Liver (tissue), 9 donors: Measurements from ENCODE around the gene ARHGEF5. TPM values are rescaled to one million over a fixed set of nuclear protein-coding genes. Genes with fewer than 3 reads are reported as not detected.

Experiments used
- DNase-seq: peaks from one replicate; pipeline ENCODE4 v3.0.0-alpha.2; 2017; ENCODE audit warnings: low spot score
- H3K27ac ChIP-seq, 2 donors: one replicate each; pipeline ENCODE4 v1.7.0; 2013; ENCODE audit warnings: inconsistent platforms in 2 of 2, low read length in 2 of 2, control low read depth in 1 of 2, low read depth in 1 of 2, mild to moderate bottlenecking in 1 of 2
- H3K27me3 ChIP-seq, 4 donors: one replicate each; pipeline versions ENCODE4 v1.6.1 to v1.7.0; 2013; ENCODE audit warnings: low read length in 3 of 4, inconsistent platforms in 1 of 4, mild to moderate bottlenecking in 1 of 4, moderate library complexity in 1 of 4; ENCODE audit not compliant: control insufficient read depth in 4 of 4, insufficient read depth in 4 of 4
- H3K36me3 ChIP-seq, 4 donors: one replicate each; pipeline versions ENCODE4 v1.6.1 to v1.7.0; 2013; ENCODE audit warnings: low read length in 3 of 4, mild to moderate bottlenecking in 3 of 4, low read depth in 1 of 4, moderate library complexity in 1 of 4; ENCODE audit not compliant: control insufficient read depth in 4 of 4, insufficient read depth in 3 of 4
- H3K4me1 ChIP-seq, 4 donors: one replicate each; pipeline versions ENCODE4 v1.6.1 to v1.7.0; 2013; ENCODE audit warnings: low read length in 3 of 4, mild to moderate bottlenecking in 3 of 4, moderate library complexity in 1 of 4; ENCODE audit not compliant: control insufficient read depth in 4 of 4, insufficient read depth in 4 of 4
- H3K4me3 ChIP-seq, 3 donors: one replicate each; pipeline versions ENCODE4 v1.6.1 to v1.7.0; 2013; ENCODE audit warnings: low read length in 3 of 3, control low read depth in 1 of 3, low read depth in 1 of 3, mild to moderate bottlenecking in 1 of 3
- H3K9ac ChIP-seq, 2 donors: one replicate each; pipeline ENCODE4 v1.7.0; 2013; ENCODE audit warnings: low read length in 2 of 2, mild to moderate bottlenecking in 2 of 2, moderate library complexity in 2 of 2, control low read depth in 1 of 2, low read depth in 1 of 2
- H3K9me3 ChIP-seq, 4 donors: one replicate each; pipeline versions ENCODE4 v1.6.1 to v1.7.0; 2013; ENCODE audit warnings: low read length in 3 of 4; ENCODE audit not compliant: control insufficient read depth in 4 of 4
- EGR1 ChIP-seq, 2 donors: IDR thresholded peaks; 2 replicates each; pipeline ENCODE4 v1.6.1; 2016 to 2018; ENCODE audit warnings: antibody characterized with exemption in 2 of 2, low read depth in 2 of 2
- FOXA1 ChIP-seq: IDR thresholded peaks from 2 replicates; pipeline ENCODE4 v1.6.1; 2016; ENCODE audit warnings: antibody characterized with exemption
- GABPA ChIP-seq, 2 donors: IDR thresholded peaks in 1 of 2; conservative IDR thresholded peaks in 1 of 2; 2 replicates each; pipeline ENCODE4 v1.6.1; 2016; ENCODE audit warnings: antibody characterized with exemption in 2 of 2, mild to moderate bottlenecking in 1 of 2, moderate library complexity in 1 of 2
- HNF4A ChIP-seq, 2 donors: conservative IDR thresholded peaks; 2 replicates each; pipeline ENCODE4 v1.6.1; 2016; ENCODE audit warnings: antibody characterized with exemption in 2 of 2, mild to moderate bottlenecking in 2 of 2
- HNF4G ChIP-seq: IDR thresholded peaks from 2 replicates; pipeline ENCODE4 v1.6.1; 2016; ENCODE audit warnings: antibody characterized with exemption
- JUND ChIP-seq, 2 donors: IDR thresholded peaks; 2 replicates each; pipeline ENCODE4 v1.6.1; 2016; ENCODE audit warnings: antibody characterized with exemption in 2 of 2
- NR2F2 ChIP-seq: IDR thresholded peaks from 2 replicates; pipeline ENCODE4 v1.6.1; 2016; ENCODE audit warnings: antibody characterized with exemption
- RAD21 ChIP-seq, 2 donors: IDR thresholded peaks; 2 replicates each; pipeline ENCODE4 v1.6.1; 2016; ENCODE audit warnings: antibody characterized with exemption in 2 of 2, mild to moderate bottlenecking in 2 of 2
- RXRA ChIP-seq, 2 donors: IDR thresholded peaks; 2 replicates each; pipeline ENCODE4 v1.6.1; 2017 to 2018; ENCODE audit warnings: antibody characterized with exemption in 2 of 2, mild to moderate bottlenecking in 1 of 2
- TAF1 ChIP-seq: conservative IDR thresholded peaks from 2 replicates; pipeline ENCODE4 v1.6.1; 2016; ENCODE audit warnings: antibody characterized with exemption, mild to moderate bottlenecking
- YY1 ChIP-seq: IDR thresholded peaks from 2 replicates; pipeline ENCODE4 v1.6.1; 2016; ENCODE audit warnings: antibody characterized with exemption, mild to moderate bottlenecking
- WGBS: extraction: QIAGEN DNeasy Blood & Tissue Kit; methylation state at CpG from one replicate; pipeline ENCODE4 v1.1.7; 2013; 5-methylcytosine and 5-hydroxymethylcytosine counted together
- polyA plus RNA-seq, 2 donors: library from polyadenylated mRNA; stranded (reverse) in 1 of 2; unstranded in 1 of 2; fragments of 200-250 nt in 1 of 2; fragments of >200 nt in 1 of 2; fragmentation: Nextera tagmentation in 1 of 2; extraction: Ambion mirVana in 1 of 2; gene quantifications; one replicate each; pipeline versions ENCODE4 v1.2.1 to v1.2.3, GENCODE V29; 2013 to 2015
- total RNA-seq, 2 donors: library from RNA; depleted of rRNA; stranded (reverse); fragments of >200 nt; gene quantifications; one replicate each; pipeline ENCODE4 v1.2.3, GENCODE V29; 2014
- TF ChIP-seq, protein P1 (sequence below): IDR thresholded peaks from 2 replicates; pipeline ENCODE4 v1.6.1; 2016; ENCODE audit warnings: antibody characterized with exemption
- TF ChIP-seq, protein P2 (sequence below): IDR thresholded peaks from 2 replicates; pipeline ENCODE4 v1.6.1; 2016; ENCODE audit warnings: antibody characterized with exemption, mild to moderate bottlenecking
- TF ChIP-seq, protein P3 (sequence below): IDR thresholded peaks from 2 replicates; pipeline ENCODE4 v1.6.1; 2016; ENCODE audit warnings: antibody characterized with exemption
- TF ChIP-seq, protein P4 (sequence below): IDR thresholded peaks from 2 replicates; pipeline ENCODE4 v1.6.1; 2016; ENCODE audit warnings: antibody characterized with exemption
- donor health status: healthy.
- donor health status: healthy.
- donor health status: healthy.
- donor health status: healthy.
- donor health status: healthy.

ARHGEF5 gene
- total and polyA plus RNA-seq, 4 donors = 3.5 to 8.4 (median 4.8) TPM

DNA sequence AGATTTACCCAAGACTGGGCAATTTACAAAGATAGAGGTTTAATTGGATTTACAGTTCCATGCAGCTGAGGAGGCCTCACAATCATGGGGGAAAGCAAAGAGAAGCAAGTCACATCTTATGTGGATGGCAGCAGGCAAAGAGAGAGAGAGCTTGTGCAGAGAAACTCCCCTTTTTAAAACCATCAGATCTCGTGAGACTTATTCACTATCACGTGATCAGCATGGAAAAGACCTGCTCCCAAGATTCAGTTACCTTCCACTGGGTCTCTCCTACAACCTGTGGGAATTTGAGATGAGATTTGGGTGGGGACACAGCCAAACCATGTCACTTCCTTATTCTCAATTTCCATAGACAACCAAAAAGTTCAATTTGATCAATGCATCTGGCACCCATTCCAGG lies 73.2 kb downstream of the ARHGEF5 start:
- DNase-seq = no peak
- Histone ChIP-seq H3K4me3 (no peak overlapping the region), H3K4me1 (no peaks in the 10 kb centered on the region), H3K27me3 (no peaks in the 10 kb centered on the region), H3K27ac (no peak overlapping the region), H3K36me3 (no peaks in the 10 kb centered on the region), H3K9ac (no peak overlapping the region), H3K9me3 (no peaks in the 10 kb centered on the region)
- 70% methylated on average over 2 of the region's 2 CpGs for WGBS
- TF ChIP-seq, protein P1, sequence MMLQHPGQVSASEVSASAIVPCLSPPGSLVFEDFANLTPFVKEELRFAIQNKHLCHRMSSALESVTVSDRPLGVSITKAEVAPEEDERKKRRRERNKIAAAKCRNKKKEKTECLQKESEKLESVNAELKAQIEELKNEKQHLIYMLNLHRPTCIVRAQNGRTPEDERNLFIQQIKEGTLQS = no peak
- TF ChIP-seq HNF4G (no peak), GABPA (IDR thresholded peaks at IDR 0.05 in 1 of 2, conservative IDR thresholded peaks at IDR 0.05 in 1 of 2) (no peak), EGR1 (IDR thresholded peaks at IDR 0.05; ENCODE audit: low read depth in 2 of 2) (no peak), RAD21 (IDR thresholded peaks at IDR 0.05) (no peak), YY1 (no peak), TAF1 (no peak), RXRA (IDR thresholded peaks at IDR 0.05) (no peak), NR2F2 (no peak), FOXA1 (no peak), JUND (IDR thresholded peaks at IDR 0.05) (no peak), HNF4A (conservative IDR thresholded peaks at IDR 0.05) (no peak)
- TF ChIP-seq, protein P2, sequence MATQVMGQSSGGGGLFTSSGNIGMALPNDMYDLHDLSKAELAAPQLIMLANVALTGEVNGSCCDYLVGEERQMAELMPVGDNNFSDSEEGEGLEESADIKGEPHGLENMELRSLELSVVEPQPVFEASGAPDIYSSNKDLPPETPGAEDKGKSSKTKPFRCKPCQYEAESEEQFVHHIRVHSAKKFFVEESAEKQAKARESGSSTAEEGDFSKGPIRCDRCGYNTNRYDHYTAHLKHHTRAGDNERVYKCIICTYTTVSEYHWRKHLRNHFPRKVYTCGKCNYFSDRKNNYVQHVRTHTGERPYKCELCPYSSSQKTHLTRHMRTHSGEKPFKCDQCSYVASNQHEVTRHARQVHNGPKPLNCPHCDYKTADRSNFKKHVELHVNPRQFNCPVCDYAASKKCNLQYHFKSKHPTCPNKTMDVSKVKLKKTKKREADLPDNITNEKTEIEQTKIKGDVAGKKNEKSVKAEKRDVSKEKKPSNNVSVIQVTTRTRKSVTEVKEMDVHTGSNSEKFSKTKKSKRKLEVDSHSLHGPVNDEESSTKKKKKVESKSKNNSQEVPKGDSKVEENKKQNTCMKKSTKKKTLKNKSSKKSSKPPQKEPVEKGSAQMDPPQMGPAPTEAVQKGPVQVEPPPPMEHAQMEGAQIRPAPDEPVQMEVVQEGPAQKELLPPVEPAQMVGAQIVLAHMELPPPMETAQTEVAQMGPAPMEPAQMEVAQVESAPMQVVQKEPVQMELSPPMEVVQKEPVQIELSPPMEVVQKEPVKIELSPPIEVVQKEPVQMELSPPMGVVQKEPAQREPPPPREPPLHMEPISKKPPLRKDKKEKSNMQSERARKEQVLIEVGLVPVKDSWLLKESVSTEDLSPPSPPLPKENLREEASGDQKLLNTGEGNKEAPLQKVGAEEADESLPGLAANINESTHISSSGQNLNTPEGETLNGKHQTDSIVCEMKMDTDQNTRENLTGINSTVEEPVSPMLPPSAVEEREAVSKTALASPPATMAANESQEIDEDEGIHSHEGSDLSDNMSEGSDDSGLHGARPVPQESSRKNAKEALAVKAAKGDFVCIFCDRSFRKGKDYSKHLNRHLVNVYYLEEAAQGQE = no peak
- TF ChIP-seq, protein P3, sequence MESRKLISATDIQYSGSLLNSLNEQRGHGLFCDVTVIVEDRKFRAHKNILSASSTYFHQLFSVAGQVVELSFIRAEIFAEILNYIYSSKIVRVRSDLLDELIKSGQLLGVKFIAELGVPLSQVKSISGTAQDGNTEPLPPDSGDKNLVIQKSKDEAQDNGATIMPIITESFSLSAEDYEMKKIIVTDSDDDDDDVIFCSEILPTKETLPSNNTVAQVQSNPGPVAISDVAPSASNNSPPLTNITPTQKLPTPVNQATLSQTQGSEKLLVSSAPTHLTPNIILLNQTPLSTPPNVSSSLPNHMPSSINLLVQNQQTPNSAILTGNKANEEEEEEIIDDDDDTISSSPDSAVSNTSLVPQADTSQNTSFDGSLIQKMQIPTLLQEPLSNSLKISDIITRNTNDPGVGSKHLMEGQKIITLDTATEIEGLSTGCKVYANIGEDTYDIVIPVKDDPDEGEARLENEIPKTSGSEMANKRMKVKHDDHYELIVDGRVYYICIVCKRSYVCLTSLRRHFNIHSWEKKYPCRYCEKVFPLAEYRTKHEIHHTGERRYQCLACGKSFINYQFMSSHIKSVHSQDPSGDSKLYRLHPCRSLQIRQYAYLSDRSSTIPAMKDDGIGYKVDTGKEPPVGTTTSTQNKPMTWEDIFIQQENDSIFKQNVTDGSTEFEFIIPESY = no peak
- TF ChIP-seq, protein P4, sequence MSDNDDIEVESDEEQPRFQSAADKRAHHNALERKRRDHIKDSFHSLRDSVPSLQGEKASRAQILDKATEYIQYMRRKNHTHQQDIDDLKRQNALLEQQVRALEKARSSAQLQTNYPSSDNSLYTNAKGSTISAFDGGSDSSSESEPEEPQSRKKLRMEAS = no peak

Other genes starting within 250 kb of the ARHGEF5 start
- not detected for gene OR2A2, start 245.8 kb upstream of the ARHGEF5 start, total RNA-seq
- not detected for gene OR2A2, start 245.8 kb upstream of the ARHGEF5 start, polyA plus RNA-seq
- gene OR2A14, start 232.2 kb upstream of the ARHGEF5 start, total RNA-seq = not detected
- not detected for gene OR2A14, start 232.2 kb upstream of the ARHGEF5 start, polyA plus RNA-seq
- 1 to 10 TPM; 1.4 to 1.7 TPM for gene CTAGE4, start 171.9 kb upstream of the ARHGEF5 start, total RNA-seq
- gene CTAGE4, start 171.9 kb upstream of the ARHGEF5 start, polyA plus RNA-seq = 1 to 10 TPM in 1 of 2 donors, under 1 TPM in 1; 0.55 to 1.4 TPM
- 1 to 10 TPM; 1.3 to 3.6 TPM for gene ARHGEF35, start 159.6 kb upstream of the ARHGEF5 start, total RNA-seq
- gene ARHGEF35, start 159.6 kb upstream of the ARHGEF5 start, polyA plus RNA-seq = 1 to 10 TPM; 2.5 to 4.6 TPM
- gene OR2A42, start 115.8 kb upstream of the ARHGEF5 start, total RNA-seq = not detected
- gene OR2A42, start 115.8 kb upstream of the ARHGEF5 start, polyA plus RNA-seq = not detected
- 1 to 10 TPM; 1.6 TPM for gene OR2A7, start 90.6 kb upstream of the ARHGEF5 start, total RNA-seq
- gene OR2A7, start 90.6 kb upstream of the ARHGEF5 start, polyA plus RNA-seq = 1 to 10 TPM; 1.1 to 1.5 TPM
- under 1 TPM in 1 of 2 donors, not detected in 1; 0.92 TPM for gene CTAGE8, start 86.1 kb upstream of the ARHGEF5 start, total RNA-seq
- gene CTAGE8, start 86.1 kb upstream of the ARHGEF5 start, polyA plus RNA-seq = under 1 TPM; 0.44 to 0.57 TPM
- under 1 TPM in 1 of 2 donors, not detected in 1; under 0.01 TPM for gene OR2A1, start 43.0 kb upstream of the ARHGEF5 start, total RNA-seq
- under 1 TPM; 0.01 to 0.08 TPM for gene OR2A1, start 43.0 kb upstream of the ARHGEF5 start, polyA plus RNA-seq
- not detected for gene NOBOX, start 48.3 kb downstream of the ARHGEF5 start, total RNA-seq
- gene NOBOX, start 48.3 kb downstream of the ARHGEF5 start, polyA plus RNA-seq = not detected